ENCODE results near the gene STXBP5.

GRCh38 chr6:147268254-147268653 is 64.0 kb downstream of the STXBP5 start:
- no peak for TF ChIP-seq POLR2A (IDR thresholded peaks at IDR 0.05)
- no peak for TF ChIP-seq CTCF (IDR thresholded peaks at IDR 0.05 in 4 of 5, conservative IDR thresholded peaks at IDR 0.05 in 1 of 5)
